ENCODE results near the gene POC1A. TPM values are rescaled to one million over a fixed set of nuclear protein-coding genes. Genes with fewer than 3 reads are reported as not detected.

Gene POC1A
- total and polyA plus RNA-seq, 10 of the 15 experiments (the other 5 are each of a cell fraction or from before 2014, with no cell fraction given), result 8.5 to 49.8 (median 23.5) TPM

DNA sequence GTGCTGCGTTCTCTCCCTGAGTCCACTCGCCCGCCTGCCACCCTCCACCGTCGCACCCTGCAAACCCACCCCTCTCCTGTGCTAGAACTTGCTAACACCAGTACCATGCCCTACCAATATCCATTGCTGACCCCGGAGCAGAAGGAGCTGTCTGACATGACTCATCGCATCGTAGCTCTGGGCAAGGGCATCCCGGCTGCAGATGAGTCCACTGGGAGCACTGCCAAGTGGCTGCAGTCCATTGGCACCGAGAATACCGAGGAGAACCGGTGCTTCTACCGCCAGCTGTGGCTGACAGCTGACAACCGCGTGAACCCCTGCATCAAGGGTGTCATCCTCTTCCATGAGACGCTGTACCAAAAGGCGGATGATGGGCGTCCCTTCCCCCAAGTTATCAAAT, 38.8 kb upstream of the POC1A start:
- WGBS (ENCODE audit: insufficient coverage, insufficient replicate concordance, low lambda C conversion rate, missing lambda C conversion rate), result 53% methylated on average over 18 of the region's 18 CpGs
- in situ Hi-C loops (cut with MboI) (no loop called here), intact Hi-C loops (cut with micrococcal nuclease; ENCODE audit: unreplicated experiment) (no loop called here)
- no TSS peak for BruUV-seq (replicated peaks)
- Histone ChIP-seq H4K20me1 (ENCODE audit: control insufficient read depth, insufficient read depth) (no peaks in the 10 kb centered on the region), H3K27me3 (replicated peaks in 1 of 2; ENCODE audit: control insufficient read depth in 2 of 2, insufficient read depth in 2 of 2, low read length in 1 of 2) (no peaks in the 10 kb centered on the region), H3K36me3 (ENCODE audit: control insufficient read depth in 2 of 2, insufficient read depth in 2 of 2, low read length in 1 of 2) (no peaks in the 10 kb centered on the region), H3K4me2 (ENCODE audit: control insufficient read depth, insufficient read depth) (no peak overlapping the region), H2AFZ (ENCODE audit: control insufficient read depth, low read depth, low read length) (no peak overlapping the region), H3K4me1 (ENCODE audit: control insufficient read depth, insufficient read depth, low read length) (peaks cover 16% of the 10 kb centered on the region), H3K4me3 (no peak overlapping the region), H3K27ac (ENCODE audit: control insufficient read depth, insufficient read depth) (no peak overlapping the region), H3K9me3 (replicated peaks; ENCODE audit: control insufficient read depth, insufficient read depth, low read length) (no peaks in the 10 kb centered on the region), H3K79me2 (ENCODE audit: control insufficient read depth, insufficient read depth, low read length) (peaks cover 2% of the 10 kb centered on the region), H3K9ac (ENCODE audit: control insufficient read depth, insufficient read depth, low read length) (no peak overlapping the region)
- RAD21 ChIA-PET (ENCODE audit: unreplicated experiment), result no interaction called here
- SMC1A ChIA-PET (ENCODE audit: uncharacterized antibody, unreplicated experiment), result no interaction called here
- no peak for TF ChIP-seq FOXM1 (IDR thresholded peaks at IDR 0.05; ENCODE audit: low read depth, low read length)
- no peak for TF ChIP-seq JUNB (IDR thresholded peaks at IDR 0.05)
- TF ChIP-seq, protein P1, sequence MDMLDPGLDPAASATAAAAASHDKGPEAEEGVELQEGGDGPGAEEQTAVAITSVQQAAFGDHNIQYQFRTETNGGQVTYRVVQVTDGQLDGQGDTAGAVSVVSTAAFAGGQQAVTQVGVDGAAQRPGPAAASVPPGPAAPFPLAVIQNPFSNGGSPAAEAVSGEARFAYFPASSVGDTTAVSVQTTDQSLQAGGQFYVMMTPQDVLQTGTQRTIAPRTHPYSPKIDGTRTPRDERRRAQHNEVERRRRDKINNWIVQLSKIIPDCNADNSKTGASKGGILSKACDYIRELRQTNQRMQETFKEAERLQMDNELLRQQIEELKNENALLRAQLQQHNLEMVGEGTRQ (IDR thresholded peaks at IDR 0.05; ENCODE audit: borderline replicate concordance, low read depth, low read length), result no peak
- no peak for TF ChIP-seq PAX5 (IDR thresholded peaks at IDR 0.05; ENCODE audit: borderline replicate concordance, low read depth, low read length)
- TF ChIP-seq MEF2A (IDR thresholded peaks at IDR 0.05; ENCODE audit: insufficient read depth, low read depth, low read length), result no peak
- no peak for TF ChIP-seq JUND (IDR thresholded peaks at IDR 0.05; ENCODE audit: low read depth, low read length)
- no peak for TF ChIP-seq CHD4 (IDR thresholded peaks at IDR 0.05)
- TF ChIP-seq, protein P2, sequence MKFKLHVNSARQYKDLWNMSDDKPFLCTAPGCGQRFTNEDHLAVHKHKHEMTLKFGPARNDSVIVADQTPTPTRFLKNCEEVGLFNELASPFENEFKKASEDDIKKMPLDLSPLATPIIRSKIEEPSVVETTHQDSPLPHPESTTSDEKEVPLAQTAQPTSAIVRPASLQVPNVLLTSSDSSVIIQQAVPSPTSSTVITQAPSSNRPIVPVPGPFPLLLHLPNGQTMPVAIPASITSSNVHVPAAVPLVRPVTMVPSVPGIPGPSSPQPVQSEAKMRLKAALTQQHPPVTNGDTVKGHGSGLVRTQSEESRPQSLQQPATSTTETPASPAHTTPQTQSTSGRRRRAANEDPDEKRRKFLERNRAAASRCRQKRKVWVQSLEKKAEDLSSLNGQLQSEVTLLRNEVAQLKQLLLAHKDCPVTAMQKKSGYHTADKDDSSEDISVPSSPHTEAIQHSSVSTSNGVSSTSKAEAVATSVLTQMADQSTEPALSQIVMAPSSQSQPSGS (IDR thresholded peaks at IDR 0.05; ENCODE audit: low read length), result no peak
- no peak for TF ChIP-seq WRNIP1 (IDR thresholded peaks at IDR 0.05; ENCODE audit: borderline replicate concordance, low read depth, low read length)
- no peak for TF ChIP-seq ZNF384 (IDR thresholded peaks at IDR 0.05; ENCODE audit: borderline replicate concordance, low read depth, low read length)
- no peak for TF ChIP-seq MTA2 (IDR thresholded peaks at IDR 0.05; ENCODE audit: low read depth)
- TF ChIP-seq STAT3 (IDR thresholded peaks at IDR 0.05; ENCODE audit: low read depth, low read length), result no peak
- no peak for TF ChIP-seq FOS (IDR thresholded peaks at IDR 0.05; ENCODE audit: borderline replicate concordance, extremely low read depth, insufficient read length)
- TF ChIP-seq TCF7 (IDR thresholded peaks at IDR 0.05; ENCODE audit: borderline replicate concordance), result no peak
- TF ChIP-seq, protein P3, sequence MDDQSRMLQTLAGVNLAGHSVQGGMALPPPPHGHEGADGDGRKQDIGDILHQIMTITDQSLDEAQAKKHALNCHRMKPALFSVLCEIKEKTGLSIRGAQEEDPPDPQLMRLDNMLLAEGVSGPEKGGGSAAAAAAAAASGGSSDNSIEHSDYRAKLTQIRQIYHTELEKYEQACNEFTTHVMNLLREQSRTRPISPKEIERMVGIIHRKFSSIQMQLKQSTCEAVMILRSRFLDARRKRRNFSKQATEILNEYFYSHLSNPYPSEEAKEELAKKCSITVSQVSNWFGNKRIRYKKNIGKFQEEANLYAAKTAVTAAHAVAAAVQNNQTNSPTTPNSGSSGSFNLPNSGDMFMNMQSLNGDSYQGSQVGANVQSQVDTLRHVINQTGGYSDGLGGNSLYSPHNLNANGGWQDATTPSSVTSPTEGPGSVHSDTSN (IDR thresholded peaks at IDR 0.05; ENCODE audit: insufficient replicate concordance, low read depth, low read length), result no peak
- TF ChIP-seq DPF2 (IDR thresholded peaks at IDR 0.05), result no peak
- TF ChIP-seq TCF3 (IDR thresholded peaks at IDR 0.05; ENCODE audit: borderline replicate concordance, insufficient read depth, low read depth, low read length), result no peak
- no peak for TF ChIP-seq STAT1 (conservative IDR thresholded peaks at IDR 0.05)
- FAIRE-seq (no peak), ATAC-seq (no peak), DNase-seq (ENCODE audit: low read depth, low spot score) (no peak)
- POLR2A ChIA-PET, result no interaction called here
- CTCF ChIA-PET, result no interaction called here

All from GM12878 (cell line).